NK-92 (cell line): ENCODE data around the gene PRSS38.
"Not testable (repeated sequence)": the region's sequence is repeated elsewhere in the genome, so short reads cannot be mapped to it uniquely, and the experiment has no call there.

Source experiments
- DNase-seq: peaks from one replicate; lab custom pipeline; 2025; ENCODE audit not compliant: unreplicated experiment; lab: John Stamatoyannopoulos, UW

The PRSS38 gene

GRCh38 chr1:227838181-227838580, 22.7 kb downstream of the PRSS38 start:
- DNase-seq, result no peak

GRCh38 chr1:227841096-227841495, 25.6 kb downstream of the PRSS38 start:
- no peak for DNase-seq

- no peak for DNase-seq
These were observed 29.1 kb downstream of the PRSS38 start for GRCh38 chr1:227844320-227845146.

GRCh38 chr1:227845147-227845458, 29.6 kb downstream of the PRSS38 start:
- DNase-seq, result no peak

- DNase-seq, result no peak
These were observed 30.0 kb downstream of the PRSS38 start for GRCh38 chr1:227845519-227845918.

GRCh38 chr1:227846265-227846858, 30.9 kb downstream of the PRSS38 start:
- no peak for DNase-seq

- DNase-seq, result not testable (repeated sequence)
These were observed 31.6 kb downstream of the PRSS38 start for GRCh38 chr1:227847046-227847445.

GRCh38 chr1:227848430-227848932, 33.0 kb downstream of the PRSS38 start:
- DNase-seq, result no peak

- DNase-seq, result no peak
These were observed 33.8 kb downstream of the PRSS38 start for GRCh38 chr1:227849251-227849650.

GRCh38 chr1:227854189-227854588, 38.7 kb downstream of the PRSS38 start:
- no peak for DNase-seq

GRCh38 chr1:227855687-227856086, 40.2 kb downstream of the PRSS38 start:
- DNase-seq, result no peak

- DNase-seq, result no peak
These were observed 40.8 kb downstream of the PRSS38 start for GRCh38 chr1:227856147-227856858.

- DNase-seq, result no peak
These were observed 49.4 kb downstream of the PRSS38 start for GRCh38 chr1:227864882-227865281.

- no peak for DNase-seq
These were observed 53.9 kb downstream of the PRSS38 start for GRCh38 chr1:227869279-227869842.

- DNase-seq, result no peak
These were observed 54.4 kb downstream of the PRSS38 start for GRCh38 chr1:227869851-227870305.

GRCh38 chr1:227870366-227870765, 54.9 kb downstream of the PRSS38 start:
- DNase-seq, result no peak

- not testable (repeated sequence) for DNase-seq
These were observed 56.4 kb downstream of the PRSS38 start for GRCh38 chr1:227871892-227872291.

- not testable (repeated sequence) for DNase-seq
These were observed 62.3 kb downstream of the PRSS38 start for GRCh38 chr1:227877810-227878209.

- DNase-seq, result no peak
These were observed 65.0 kb downstream of the PRSS38 start for GRCh38 chr1:227880342-227880924.

- no peak for DNase-seq
These were observed 67.6 kb downstream of the PRSS38 start for GRCh38 chr1:227883073-227883520.
